HEK293T (cell line): Measurements from ENCODE around the gene TGFB2.

Experiments
- CTCF ChIA-PET: fragments of 350-600 bp; formaldehyde crosslinking; extraction: SDS; loops from one replicate; lab custom pipeline; 2021; ENCODE audit warnings: antibody characterized with exemption, inconsistent platforms; lab: Yijun Ruan, JAX
- POLR2A ChIA-PET: fragments of 350-600 bp; formaldehyde crosslinking; extraction: SDS; loops from one replicate; lab custom pipeline; 2020; ENCODE audit warnings: antibody characterized with exemption, inconsistent platforms; lab: Yijun Ruan, JAX
- DNase-seq: peaks from one replicate; pipeline ENCODE4 v3.0.0; 2012; ENCODE audit warnings: mixed read lengths; ENCODE audit errors: extremely low spot score
- ARNT ChIP-seq: fragments of 450-650 bp; IDR thresholded peaks from 2 replicates; pipeline ENCODE4 v1.6.1; 2017; ENCODE audit warnings: mild to moderate bottlenecking
- BHLHE40 ChIP-seq: fragments of 450-650 bp; IDR thresholded peaks from 2 replicates; pipeline ENCODE4 v1.6.1; 2016; ENCODE audit warnings: mild to moderate bottlenecking, moderate library complexity, borderline replicate concordance
- CTBP1 ChIP-seq: fragments of 450-650 bp; IDR thresholded peaks from 2 replicates; pipeline ENCODE4 v1.6.1; 2016; ENCODE audit warnings: borderline replicate concordance
- ELF4 ChIP-seq: fragments of 450-650 bp; IDR thresholded peaks from 2 replicates; pipeline ENCODE4 v1.6.1; 2017; ENCODE audit warnings: antibody characterized with exemption
- FOXA1 ChIP-seq: fragments of 450-650 bp; IDR thresholded peaks from 2 replicates; pipeline ENCODE4 v1.6.1; 2016; ENCODE audit warnings: mild to moderate bottlenecking
- FOXK2 ChIP-seq: fragments of 450-650 bp; IDR thresholded peaks from 2 replicates; pipeline ENCODE4 v1.6.1; 2016; ENCODE audit warnings: mild to moderate bottlenecking
- FOXM1 ChIP-seq: fragments of 450-650 bp; IDR thresholded peaks from 2 replicates; pipeline ENCODE4 v1.6.1; 2017; ENCODE audit warnings: mild to moderate bottlenecking, borderline replicate concordance
- HDGF ChIP-seq: fragments of 450-650 bp; IDR thresholded peaks from 2 replicates; pipeline ENCODE4 v1.6.1; 2017; ENCODE audit warnings: antibody characterized with exemption, borderline replicate concordance
- L3MBTL2 ChIP-seq: fragments of 450-650 bp; conservative IDR thresholded peaks from 2 replicates; pipeline ENCODE4 v1.6.1; 2016; ENCODE audit warnings: mild to moderate bottlenecking
- LEF1 ChIP-seq: fragments of 450-650 bp; IDR thresholded peaks from 2 replicates; pipeline ENCODE4 v1.6.1; 2017; ENCODE audit warnings: mild to moderate bottlenecking, borderline replicate concordance
- NFRKB ChIP-seq: fragments of 450-650 bp; IDR thresholded peaks from 2 replicates; pipeline ENCODE4 v1.6.1; 2016; ENCODE audit warnings: mild to moderate bottlenecking, moderate library complexity
- PKNOX1 ChIP-seq: fragments of 450-650 bp; IDR thresholded peaks from 2 replicates; pipeline ENCODE4 v1.6.1; 2016
- SP1 ChIP-seq: fragments of 450-650 bp; IDR thresholded peaks from 2 replicates; pipeline ENCODE4 v1.6.1; 2017
- SUZ12 ChIP-seq: fragments of 450-650 bp; IDR thresholded peaks from 2 replicates; pipeline ENCODE4 v1.6.1; 2016; ENCODE audit warnings: mild to moderate bottlenecking
- TARDBP ChIP-seq: fragments of 450-650 bp; IDR thresholded peaks from 2 replicates; pipeline ENCODE4 v1.6.1; 2016
- ZNF384 ChIP-seq: fragments of 450-650 bp; IDR thresholded peaks from 2 replicates; pipeline ENCODE4 v1.6.1; 2016

TGFB2 gene

GRCh38 chr1:218322762-218323161 is 22.4 kb upstream of the TGFB2 start:
- no peak for DNase-seq
- ChIA-PET POLR2A (no interaction called here), CTCF (interaction anchor here (0.6 kb wide), 1 partner anchor 1179 kb away, joined by 3 read pairs; no protein-coding TSS in a partner anchor)
- no peak for TF ChIP-seq FOXM1
- TF ChIP-seq L3MBTL2: no peak
- no peak for TF ChIP-seq HDGF
- TF ChIP-seq SP1: no peak
- no peak for TF ChIP-seq PKNOX1
- no peak for TF ChIP-seq SUZ12
- no peak for TF ChIP-seq FOXK2
- TF ChIP-seq BHLHE40: no peak
- no peak for TF ChIP-seq NFRKB
- TF ChIP-seq LEF1: no peak
- no peak for TF ChIP-seq ZNF384
- no peak for TF ChIP-seq CTBP1
- no peak for TF ChIP-seq ARNT

- ChIA-PET CTCF (no interaction called here), POLR2A (no interaction called here)
- no peak for TF ChIP-seq LEF1
- TF ChIP-seq NFRKB: no peak
- no peak for TF ChIP-seq TARDBP
- TF ChIP-seq FOXM1: no peak
- TF ChIP-seq FOXK2: no peak
- TF ChIP-seq CTBP1: no peak
- no peak for TF ChIP-seq ZNF384
- no peak for TF ChIP-seq L3MBTL2
- TF ChIP-seq FOXA1: no peak
- TF ChIP-seq SP1: no peak
- DNase-seq: no peak
Measured at GRCh38 chr1:218323568-218324225, 21.4 kb upstream of the TGFB2 start.

GRCh38 chr1:218324226-218324580 is 20.9 kb upstream of the TGFB2 start:
- DNase-seq: no peak
- TF ChIP-seq SUZ12: no peak
- TF ChIP-seq CTBP1: no peak
- TF ChIP-seq ARNT: no peak
- TF ChIP-seq SP1: no peak
- no peak for TF ChIP-seq FOXA1
- TF ChIP-seq PKNOX1: no peak
- no peak for TF ChIP-seq BHLHE40
- no peak for TF ChIP-seq LEF1
- TF ChIP-seq NFRKB: no peak
- TF ChIP-seq ELF4: no peak
- CTCF ChIA-PET: no interaction called here

GRCh38 chr1:218328769-218329168 is 16.4 kb upstream of the TGFB2 start:
- ChIA-PET CTCF (interaction anchor here (0.5 to 1.3 kb wide), 4 partner anchors 13 to 1332 kb away, joined by 3 to 6 read pairs (median 4); no protein-coding TSS in a partner anchor), POLR2A (no interaction called here)
- TF ChIP-seq ARNT: no peak
- no peak for TF ChIP-seq SUZ12
- no peak for TF ChIP-seq ELF4
- TF ChIP-seq HDGF: no peak
- TF ChIP-seq NFRKB: no peak
- TF ChIP-seq FOXK2: no peak
- no peak for TF ChIP-seq FOXA1
- TF ChIP-seq BHLHE40: no peak
- no peak for TF ChIP-seq TARDBP
- TF ChIP-seq LEF1: no peak
- TF ChIP-seq FOXM1: no peak
- no peak for TF ChIP-seq SP1
- no peak for TF ChIP-seq PKNOX1
- no peak for TF ChIP-seq ZNF384
- TF ChIP-seq L3MBTL2: no peak
- TF ChIP-seq CTBP1: no peak
- no peak for DNase-seq

More at GRCh38 chr1:218324226-218324580, 20.9 kb upstream of the TGFB2 start:
- POLR2A ChIA-PET: no interaction called here

GRCh38 chr1:218330043-218330623 is 15.0 kb upstream of the TGFB2 start:
- POLR2A ChIA-PET: no interaction called here
- TF ChIP-seq ZNF384 (no peak), ARNT (no peak), PKNOX1 (peak; percentile 52; the same call in 1 of the 2 replicates), ELF4 (no peak)
- DNase-seq: peak; percentile 14
- CTCF ChIA-PET: interaction anchor here (0.6 to 1.3 kb wide), 5 partner anchors 28 to 195 kb away, joined by 3 to 6 read pairs (median 4); no protein-coding TSS in a partner anchor

- POLR2A ChIA-PET: no interaction called here
- no peak for TF ChIP-seq FOXA1
- no peak for TF ChIP-seq ZNF384
- TF ChIP-seq ELF4: no peak
- CTCF ChIA-PET: interaction anchor here (0.9 kb wide), 1 partner anchor 1480 kb away, joined by 3 read pairs; no protein-coding TSS in a partner anchor
- no peak for DNase-seq
Measured at GRCh38 chr1:218332416-218332815, 12.7 kb upstream of the TGFB2 start.
